ENCODE measurements around the gene B3GLCT.

DNA sequence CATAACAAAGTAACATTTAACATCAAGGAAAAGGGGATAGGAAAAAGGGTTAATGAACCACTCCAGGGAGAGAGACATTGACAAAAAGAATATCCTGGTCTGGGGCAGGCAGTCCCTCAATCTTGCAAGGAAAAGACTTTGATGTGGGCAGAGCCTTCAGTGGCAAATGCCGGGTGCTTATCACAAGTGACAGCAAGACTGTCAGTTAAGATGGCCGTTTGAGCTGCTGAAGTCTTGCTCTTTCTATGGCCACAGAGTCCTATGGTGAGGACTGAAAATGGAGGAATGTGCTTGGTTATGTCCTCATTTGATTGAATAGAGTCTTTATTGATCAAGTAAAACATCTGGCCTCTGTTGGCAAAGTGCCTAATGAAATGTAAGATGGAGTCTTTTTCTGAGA, 112.1 kb downstream of the B3GLCT start:
- TF ChIP-seq, protein P1, sequence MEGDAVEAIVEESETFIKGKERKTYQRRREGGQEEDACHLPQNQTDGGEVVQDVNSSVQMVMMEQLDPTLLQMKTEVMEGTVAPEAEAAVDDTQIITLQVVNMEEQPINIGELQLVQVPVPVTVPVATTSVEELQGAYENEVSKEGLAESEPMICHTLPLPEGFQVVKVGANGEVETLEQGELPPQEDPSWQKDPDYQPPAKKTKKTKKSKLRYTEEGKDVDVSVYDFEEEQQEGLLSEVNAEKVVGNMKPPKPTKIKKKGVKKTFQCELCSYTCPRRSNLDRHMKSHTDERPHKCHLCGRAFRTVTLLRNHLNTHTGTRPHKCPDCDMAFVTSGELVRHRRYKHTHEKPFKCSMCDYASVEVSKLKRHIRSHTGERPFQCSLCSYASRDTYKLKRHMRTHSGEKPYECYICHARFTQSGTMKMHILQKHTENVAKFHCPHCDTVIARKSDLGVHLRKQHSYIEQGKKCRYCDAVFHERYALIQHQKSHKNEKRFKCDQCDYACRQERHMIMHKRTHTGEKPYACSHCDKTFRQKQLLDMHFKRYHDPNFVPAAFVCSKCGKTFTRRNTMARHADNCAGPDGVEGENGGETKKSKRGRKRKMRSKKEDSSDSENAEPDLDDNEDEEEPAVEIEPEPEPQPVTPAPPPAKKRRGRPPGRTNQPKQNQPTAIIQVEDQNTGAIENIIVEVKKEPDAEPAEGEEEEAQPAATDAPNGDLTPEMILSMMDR (IDR thresholded peaks at IDR 0.05; ENCODE audit: insufficient read depth, low read depth, low read length): no peak
- TF ChIP-seq EZH2 (IDR thresholded peaks at IDR 0.05; ENCODE audit: insufficient read depth, low read length): no peak

All from astrocyte (in vitro differentiated cells and primary cell).